ENCODE results near the gene SLC7A6OS. TPM values are rescaled to one million over a fixed set of nuclear protein-coding genes. Genes with fewer than 3 reads are reported as not detected.

Gene SLC7A6OS
- total RNA-seq, 4 donors from 2014 or later, result 11.4 to 26.0 (median 18.3) TPM

DNA sequence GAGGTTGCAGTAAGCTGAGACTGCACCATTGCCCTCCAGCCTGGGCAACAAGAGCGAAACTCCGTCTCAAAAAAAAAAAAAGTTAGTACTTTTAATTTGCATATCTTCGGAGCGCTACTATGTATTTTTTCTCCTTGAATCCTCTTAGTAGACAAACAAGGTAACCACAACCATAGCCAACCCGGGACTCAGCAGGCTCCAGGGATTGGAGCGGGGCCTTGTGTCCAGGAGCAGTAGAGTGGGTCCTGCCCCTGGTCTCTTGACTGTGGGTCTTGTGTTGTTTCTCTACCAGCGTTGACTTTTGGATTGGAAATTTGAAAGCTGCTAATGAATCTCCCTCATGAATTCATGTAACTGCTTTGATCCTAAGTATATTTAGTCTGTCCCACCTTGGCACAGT, 32.4 kb upstream of the SLC7A6OS start:
- no peaks in the 10 kb centered on the region for H3K9me3 ChIP-seq
- peaks cover 0 to 86% (median 0%) of the 10 kb centered on the region in 3 donors for H3K36me3 ChIP-seq
- DNase-seq, result no peak
- no peak overlapping the region for H3K27ac ChIP-seq
- TF ChIP-seq, protein P1, sequence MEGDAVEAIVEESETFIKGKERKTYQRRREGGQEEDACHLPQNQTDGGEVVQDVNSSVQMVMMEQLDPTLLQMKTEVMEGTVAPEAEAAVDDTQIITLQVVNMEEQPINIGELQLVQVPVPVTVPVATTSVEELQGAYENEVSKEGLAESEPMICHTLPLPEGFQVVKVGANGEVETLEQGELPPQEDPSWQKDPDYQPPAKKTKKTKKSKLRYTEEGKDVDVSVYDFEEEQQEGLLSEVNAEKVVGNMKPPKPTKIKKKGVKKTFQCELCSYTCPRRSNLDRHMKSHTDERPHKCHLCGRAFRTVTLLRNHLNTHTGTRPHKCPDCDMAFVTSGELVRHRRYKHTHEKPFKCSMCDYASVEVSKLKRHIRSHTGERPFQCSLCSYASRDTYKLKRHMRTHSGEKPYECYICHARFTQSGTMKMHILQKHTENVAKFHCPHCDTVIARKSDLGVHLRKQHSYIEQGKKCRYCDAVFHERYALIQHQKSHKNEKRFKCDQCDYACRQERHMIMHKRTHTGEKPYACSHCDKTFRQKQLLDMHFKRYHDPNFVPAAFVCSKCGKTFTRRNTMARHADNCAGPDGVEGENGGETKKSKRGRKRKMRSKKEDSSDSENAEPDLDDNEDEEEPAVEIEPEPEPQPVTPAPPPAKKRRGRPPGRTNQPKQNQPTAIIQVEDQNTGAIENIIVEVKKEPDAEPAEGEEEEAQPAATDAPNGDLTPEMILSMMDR (IDR thresholded peaks at IDR 0.05), result no peak
- no peak for TF ChIP-seq POLR2A (IDR thresholded peaks at IDR 0.05)
- no peak overlapping the region for H3K4me3 ChIP-seq
- no peaks in the 10 kb centered on the region for H3K27me3 ChIP-seq
- no peaks in the 10 kb centered on the region for H3K4me1 ChIP-seq

DNA sequence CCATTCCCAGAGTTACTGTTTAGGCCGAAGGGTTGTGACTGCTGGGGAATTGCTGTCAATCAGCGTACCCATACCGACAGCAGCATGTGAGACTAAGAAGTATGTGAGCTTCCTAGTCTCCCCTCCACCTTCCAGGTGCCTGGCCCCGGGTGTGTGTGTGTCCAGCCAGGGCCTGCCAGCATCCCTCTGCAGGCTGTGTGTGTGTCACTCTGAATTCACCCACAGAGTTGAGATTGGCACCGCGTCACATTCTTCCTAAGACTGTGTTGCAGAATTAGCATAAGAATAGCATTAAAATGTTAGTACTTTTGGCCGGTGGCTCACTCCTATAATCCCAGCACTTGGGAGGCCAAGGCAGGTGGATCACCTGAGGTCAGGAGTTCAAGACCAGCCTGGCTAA, 31.9 kb upstream of the SLC7A6OS start:
- H3K9me3 ChIP-seq, result no peaks in the 10 kb centered on the region
- DNase-seq, result no peak
- no peak overlapping the region for H3K27ac ChIP-seq
- H3K4me1 ChIP-seq, result no peaks in the 10 kb centered on the region
- no peak for TF ChIP-seq POLR2A (IDR thresholded peaks at IDR 0.05)
- TF ChIP-seq, protein P1 (IDR thresholded peaks at IDR 0.05), result no peak
- no peak overlapping the region for H3K4me3 ChIP-seq
- H3K36me3 ChIP-seq, result peaks cover 0 to 86% (median 0%) of the 10 kb centered on the region in 3 donors
- H3K27me3 ChIP-seq, result no peaks in the 10 kb centered on the region

DNA sequence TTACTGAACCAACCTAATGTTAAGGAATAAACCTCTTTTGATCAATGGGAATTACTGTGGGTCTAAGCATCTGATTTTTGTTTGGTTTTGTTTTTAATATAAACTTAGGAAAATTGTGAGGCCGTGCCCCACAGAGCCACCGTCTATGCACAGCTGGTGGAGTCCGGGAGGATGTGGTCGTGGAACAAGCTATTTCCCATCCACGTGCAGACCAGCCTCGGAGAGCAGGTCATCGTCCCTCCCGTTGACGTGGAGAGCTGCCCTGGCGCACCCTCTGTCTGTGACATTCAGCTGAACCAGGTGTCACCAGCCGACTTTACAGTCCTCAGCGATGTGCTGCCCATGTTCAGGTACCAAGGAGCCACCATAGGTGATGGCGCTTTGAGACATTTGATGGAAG, 28.5 kb upstream of the SLC7A6OS start:
- no peak overlapping the region for H3K27ac ChIP-seq
- TF ChIP-seq POLR2A (IDR thresholded peaks at IDR 0.05), result no peak
- TF ChIP-seq, protein P1 (IDR thresholded peaks at IDR 0.05), result no peak
- H3K4me1 ChIP-seq, result no peaks in the 10 kb centered on the region
- H3K4me3 ChIP-seq, result no peak overlapping the region
- no peak for DNase-seq
- H3K27me3 ChIP-seq, result no peaks in the 10 kb centered on the region
- peaks cover 0 to 66% (median 0%) of the 10 kb centered on the region in 3 donors for H3K36me3 ChIP-seq
- no peaks in the 10 kb centered on the region for H3K9me3 ChIP-seq

DNA sequence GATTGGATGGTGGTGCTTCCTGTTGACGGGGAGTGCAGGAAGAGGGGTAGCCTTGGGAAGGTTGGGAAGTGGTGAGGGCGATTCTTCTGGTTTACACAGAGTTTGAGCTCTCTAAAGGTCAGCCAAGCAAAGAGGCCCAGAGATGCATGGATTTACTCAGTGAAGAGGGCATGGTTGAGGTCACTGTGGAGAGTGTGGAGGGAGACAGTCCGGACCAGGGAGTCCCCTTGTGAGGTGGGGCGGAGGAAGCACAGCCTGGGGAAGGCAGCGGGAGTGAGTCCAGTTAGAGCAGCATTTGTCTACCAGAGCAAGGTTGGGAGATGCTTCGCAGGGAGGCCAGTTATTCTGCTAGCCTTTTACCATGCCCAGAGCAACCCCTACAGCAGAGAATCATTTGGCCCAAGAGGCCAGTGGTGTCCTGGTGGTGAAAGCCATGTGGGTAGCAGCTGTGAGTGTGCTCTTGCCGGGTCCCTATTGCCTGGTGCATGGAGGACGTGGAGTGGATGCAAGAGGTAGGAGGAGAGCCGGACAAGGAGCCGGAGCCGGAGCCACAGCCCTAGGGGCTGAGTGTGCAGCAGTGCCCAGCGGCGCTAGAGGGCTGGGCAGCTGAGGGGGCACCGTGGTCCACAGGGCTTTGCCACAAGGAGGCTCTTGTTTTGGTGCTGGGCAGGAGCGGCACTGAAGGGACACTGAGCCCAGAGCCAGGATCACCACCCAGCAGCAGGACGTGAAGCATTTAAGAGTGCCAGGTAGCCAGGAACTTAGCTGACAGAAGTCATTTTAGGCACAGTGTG, 27.8 kb upstream of the SLC7A6OS start:
- H3K36me3 ChIP-seq, result peaks cover 0 to 62% (median 0%) of the 10 kb centered on the region in 3 donors

DNA sequence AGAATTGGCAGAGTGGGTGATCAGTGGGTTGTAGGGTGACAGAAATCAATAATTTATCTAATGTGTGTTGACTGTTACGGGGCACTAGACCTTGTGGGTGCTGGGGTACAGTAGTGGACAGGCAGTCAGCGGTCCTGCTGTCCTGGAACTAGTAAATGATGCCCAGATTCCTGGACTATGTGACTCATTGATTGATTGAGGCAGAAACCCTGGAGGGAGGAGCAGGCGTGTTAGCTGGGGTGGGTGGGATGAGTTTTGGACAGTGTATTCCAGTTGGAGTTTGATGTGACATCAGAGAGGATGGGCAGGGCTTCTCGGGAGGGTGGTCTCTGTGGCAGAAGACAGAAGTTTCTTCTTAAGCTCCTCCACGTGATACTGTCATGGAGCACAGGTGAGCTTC, 24.4 kb upstream of the SLC7A6OS start:
- Histone ChIP-seq H3K36me3 (peaks cover 0 to 28% (median 0%) of the 10 kb centered on the region in 3 donors), H3K27ac (no peak overlapping the region), H3K4me3 (no peak overlapping the region), H3K4me1 (peaks cover 0 to 26% (median 0%) of the 10 kb centered on the region in 4 donors), H3K27me3 (no peaks in the 10 kb centered on the region), H3K9me3 (no peaks in the 10 kb centered on the region)
- DNase-seq, result no peak
- no peak for TF ChIP-seq POLR2A (IDR thresholded peaks at IDR 0.05)
- TF ChIP-seq, protein P1 (IDR thresholded peaks at IDR 0.05), result no peak

More for the DNA sequence above, 27.8 kb upstream of the SLC7A6OS start:
- H3K9me3 ChIP-seq, result no peaks in the 10 kb centered on the region
- no peak for TF ChIP-seq POLR2A (IDR thresholded peaks at IDR 0.05)
- TF ChIP-seq, protein P1 (IDR thresholded peaks at IDR 0.05), result no peak
- H3K4me1 ChIP-seq, result peaks cover 0 to 4% (median 0%) of the 10 kb centered on the region in 4 donors
- H3K4me3 ChIP-seq, result no peak overlapping the region
- no peak for DNase-seq
- no peak overlapping the region for H3K27ac ChIP-seq
- H3K27me3 ChIP-seq, result no peaks in the 10 kb centered on the region
